Heart right ventricle (tissue), 16 donors: ENCODE results near the gene ZHX3. TPM values are rescaled to one million over a fixed set of nuclear protein-coding genes. Genes with fewer than 3 reads are reported as not detected.

Source experiments
- ATAC-seq, 8 donors: fragments of 200-7000 bp; cut with Tn5 transposase; one replicate each; pipeline ENCODE4 v1.9.1; 2020; ENCODE audit warnings: mild to moderate bottlenecking in 8 of 8, moderate library complexity in 8 of 8, moderate number of reproducible peaks in 1 of 8
- DNase-seq, 2 donors: peaks; one replicate each; pipeline ENCODE4 v3.0.0-alpha.2; 2020
- H3K27ac ChIP-seq, 10 donors: fragments of 200-600 bp; sonication (generic) in 2 of 10; one replicate each; pipeline versions ENCODE4 v1.5.0 to v1.8.0; 2020 to 2022; ENCODE audit warnings: mild to moderate bottlenecking in 3 of 10
- H3K27me3 ChIP-seq, 7 donors: fragments of 200-600 bp; one replicate each; pipeline ENCODE4 v1.8.0; 2021 to 2022; ENCODE audit warnings: mild to moderate bottlenecking in 2 of 7
- H3K36me3 ChIP-seq, 9 donors: fragments of 200-600 bp; sonication (generic) in 1 of 9; one replicate each; pipeline versions ENCODE4 v1.5.0 to v1.8.0; 2020 to 2022; ENCODE audit warnings: mild to moderate bottlenecking in 2 of 9
- H3K4me1 ChIP-seq, 9 donors: fragments of 200-600 bp; sonication (generic) in 1 of 9; one replicate each; pipeline versions ENCODE4 v1.5.0 to v1.8.0; 2020 to 2022; ENCODE audit warnings: mild to moderate bottlenecking in 4 of 9
- H3K4me3 ChIP-seq, 10 donors: fragments of 200-600 bp; sonication (generic) in 2 of 10; one replicate each; pipeline versions ENCODE4 v1.5.0 to v1.8.0; 2020 to 2022; ENCODE audit warnings: mild to moderate bottlenecking in 7 of 10, moderate library complexity in 2 of 10
- H3K9me3 ChIP-seq, 11 donors: fragments of 200-600 bp in 10 of 11; sonication (generic) in 2 of 11; one replicate each; pipeline versions ENCODE4 v1.5.0 to v1.8.0; 2013 to 2022; ENCODE audit warnings: mild to moderate bottlenecking in 2 of 11, control low read depth in 1 of 11, moderate library complexity in 1 of 11
- CTCF ChIP-seq, 9 donors: fragments of 200-600 bp; sonication (generic) in 2 of 9; IDR thresholded peaks; one replicate each; pipeline versions ENCODE4 v1.5.0 to v1.8.0; 2021 to 2022; ENCODE audit warnings: antibody characterized with exemption in 9 of 9, mild to moderate bottlenecking in 5 of 9, moderate library complexity in 1 of 9
- WGBS, 2 donors: extraction: QIAGEN DNeasy Blood & Tissue Kit; methylation state at CpG; one replicate each; pipeline ENCODE4 v1.1.7; 2013; ENCODE audit warnings: inconsistent platforms in 1 of 2; 5-methylcytosine and 5-hydroxymethylcytosine counted together
- intact Hi-C, 10 donors: fragments of 100-400 bp; cut with DNase I; formaldehyde crosslinking; loops; one replicate each; pipeline versions ENCODE4 v1.11.1 to v1.14.2; 2022
- polyA plus RNA-seq, 2 donors: library from polyadenylated mRNA; stranded (reverse); fragments of 200-250 nt; gene quantifications; one replicate each; pipeline ENCODE4 v1.2.3, GENCODE V29; 2013
- total RNA-seq, 10 donors: library from RNA; stranded (reverse); fragmentation: NEBNext Ultra II Directional in 3 of 10; extraction: Animal tissue kit (Norgen Biotek cat#: 25700) in 3 of 10; gene quantifications; one replicate each; pipeline versions ENCODE4 v1.2.1 to v1.2.4, GENCODE V29; 2021 to 2023
- donor health status: Arrhythmogenic right ventricular cardiomyopathy.
- donor health status: ischemic (EF 13 %, LVEDD 7.1; RV severe dilation, severe dysfunction).
- donor health status: healthy with polysubstance abuse.
- donor health status: DM: no; HTN: yes; CAD: no.
- donor health status: DM: no; HTN: no; CAD: no.
- donor health status: ischemic (EF 25% LVEDD 6.9; RV normal size, moderate dysfunction).
- donor health status: ischemic (EF 25% LVEDD 5.7; RV mildly dilated, moderate dysfunction).
- donor health status: healthy.
- donor health status: DM: yes; HTN: yes; CAD: no.
- donor health status: Ischemic cardiomyopathy.
- donor health status: ischemic (EF 35%, LVEDD 5.7; RV mildly dilated, moderate dysfunction).
- donor health status: nonischemic (EF 11% LVEDD 7.7; RV severe dilation, severe dysfunction).
- donor health status: DM: yes; HTN: yes; CAD: no.
- donor health status: PGD.
- donor health status: ischemic (EF 29% LVEDD 5.4; RV normal size, mild dysfunction).
- donor health status: nonischemic (EF 23%, LVEDD 6.1; RV moderate dilation, normal function).

The ZHX3 gene
- total and polyA plus RNA-seq, 12 donors: 6.5 to 51.8 (median 30.4) TPM

GRCh38 chr20:41205313-41205712 lies 112.2 kb downstream of the ZHX3 start:
- Histone ChIP-seq H3K27ac (peak overlapping the region in 9 of 10 donors; percentile 16 to 68 (median 46)), H3K36me3 (peaks cover 0 to 30% (median 15%) of the 10 kb centered on the region in 9 donors), H3K4me3 (no peak overlapping the region), H3K9me3 (no peaks in the 10 kb centered on the region), H3K27me3 (no peaks in the 10 kb centered on the region), H3K4me1 (peaks cover 0 to 35% (median 13%) of the 10 kb centered on the region in 9 donors)
- WGBS, 2 donors: 77 to 82% methylated on average over 11 of the region's 11 CpGs
- ATAC-seq: peak in 7 of 8 donors; percentile 41 to 87 (median 70)
- intact Hi-C loops: no loop called here
- TF ChIP-seq CTCF (IDR thresholded peaks at IDR 0.05): no peak
- no peak for DNase-seq

GRCh38 chr20:41204304-41205265 lies 112.9 kb downstream of the ZHX3 start:
- H3K27ac ChIP-seq: peak overlapping the region in 5 of 10 donors; percentile 41 to 68 (median 58)
- peaks cover 0 to 30% (median 15%) of the 10 kb centered on the region in 9 donors for H3K36me3 ChIP-seq
- H3K9me3 ChIP-seq: peaks cover 0 to 2% (median 0%) of the 10 kb centered on the region in 11 donors
- no peaks in the 10 kb centered on the region for H3K27me3 ChIP-seq
- intact Hi-C loops: no loop called here
- no peak for TF ChIP-seq CTCF (IDR thresholded peaks at IDR 0.05)
- H3K4me1 ChIP-seq: peaks cover 0 to 42% (median 18%) of the 10 kb centered on the region in 9 donors
- no peak overlapping the region for H3K4me3 ChIP-seq
- DNase-seq: no peak
- WGBS, 2 donors: 91 to 93% methylated on average over 8 of the region's 8 CpGs
- ATAC-seq: peak in 1 of 8 donors; percentile 56

- H3K27me3 ChIP-seq: no peaks in the 10 kb centered on the region
- ATAC-seq: peak in 1 of 8 donors; percentile 34
- peaks cover 0 to 37% (median 16%) of the 10 kb centered on the region in 9 donors for H3K36me3 ChIP-seq
- 96 to 97% methylated on average over 9 of the region's 9 CpGs for WGBS, 2 donors
- peaks cover 0 to 47% (median 18%) of the 10 kb centered on the region in 9 donors for H3K4me1 ChIP-seq
- peaks cover 0 to 11% (median 6%) of the 10 kb centered on the region in 11 donors for H3K9me3 ChIP-seq
- DNase-seq: no peak
- no peak for TF ChIP-seq CTCF (IDR thresholded peaks at IDR 0.05)
- H3K4me3 ChIP-seq: no peak overlapping the region
- H3K27ac ChIP-seq: no peak overlapping the region
- intact Hi-C loops: no loop called here
Observed at GRCh38 chr20:41203660-41204059, 113.9 kb downstream of the ZHX3 start.

- H3K9me3 ChIP-seq: peaks cover 0 to 23% (median 12%) of the 10 kb centered on the region in 11 donors
- no peak overlapping the region for H3K4me3 ChIP-seq
- peak in 1 of 8 donors; percentile 16 for ATAC-seq
- peaks cover 0 to 47% (median 18%) of the 10 kb centered on the region in 9 donors for H3K4me1 ChIP-seq
- WGBS, 2 donors: 97% methylated on average over 10 of the region's 10 CpGs
- H3K27me3 ChIP-seq: no peaks in the 10 kb centered on the region
- no peak for TF ChIP-seq CTCF (IDR thresholded peaks at IDR 0.05)
- H3K36me3 ChIP-seq: peaks cover 0 to 47% (median 19%) of the 10 kb centered on the region in 9 donors
- intact Hi-C loops: no loop called here
- DNase-seq: no peak
- no peak overlapping the region for H3K27ac ChIP-seq
Observed at GRCh38 chr20:41202426-41202825, 115.1 kb downstream of the ZHX3 start.
